Peyer's patch (tissue), 4 donors: ENCODE results near the gene DPH7. TPM values are rescaled to one million over a fixed set of nuclear protein-coding genes. Genes with fewer than 3 reads are reported as not detected.

Source experiments
- DNase-seq, 3 donors: peaks; one replicate each; pipeline ENCODE4 v3.0.0-alpha.2; 2017 to 2019
- H3K27ac ChIP-seq, 4 donors: fragments of 200-600 bp; sonication (generic); one replicate each; pipeline ENCODE4 v1.5.1; 2016 to 2019
- H3K27me3 ChIP-seq, 2 donors: fragments of 200-600 bp; sonication (generic); one replicate each; pipeline ENCODE4 v1.5.1; 2019
- H3K36me3 ChIP-seq, 3 donors: fragments of 200-600 bp; sonication (generic); one replicate each; pipeline ENCODE4 v1.5.1; 2016 to 2019
- H3K4me1 ChIP-seq, 4 donors: fragments of 200-600 bp; sonication (generic); one replicate each; pipeline ENCODE4 v1.5.1; 2016 to 2019
- H3K4me3 ChIP-seq, 4 donors: fragments of 200-600 bp; sonication (generic); 1 replicate in 3 of 4; 2 replicates in 1 of 4; pipeline ENCODE4 v1.5.1; 2016 to 2019; ENCODE audit warnings: mild to moderate bottlenecking in 1 of 4
- H3K9me3 ChIP-seq, 4 donors: fragments of 200-600 bp; sonication (generic); one replicate each; pipeline ENCODE4 v1.5.1; 2016 to 2019; ENCODE audit warnings: mild to moderate bottlenecking in 1 of 4
- CTCF ChIP-seq, 6 experiments: fragments of 450-650 bp in 4 of 6; fragments of 200-600 bp in 2 of 6; sonication (generic) in 1 of 6; IDR thresholded peaks; one replicate each; pipeline ENCODE4 v1.5.1; 2017 to 2019; ENCODE audit warnings: antibody characterized with exemption in 6 of 6, mild to moderate bottlenecking in 3 of 6, moderate library complexity in 1 of 6
- POLR2A ChIP-seq, 2 donors: fragments of 450-650 bp; IDR thresholded peaks; one replicate each; pipeline ENCODE4 v1.5.1; 2017; ENCODE audit warnings: antibody characterized with exemption in 2 of 2, mild to moderate bottlenecking in 2 of 2, moderate library complexity in 2 of 2
- total RNA-seq, 4 donors: library from RNA; depleted of rRNA; stranded (reverse); fragments of >200 nt; gene quantifications; one replicate each; pipeline ENCODE4 v1.1.0, GENCODE V29; 2016

DPH7 gene
- total RNA-seq, 4 donors from 2014 or later, result 21.9 to 52.5 (median 44.5) TPM

DNA sequence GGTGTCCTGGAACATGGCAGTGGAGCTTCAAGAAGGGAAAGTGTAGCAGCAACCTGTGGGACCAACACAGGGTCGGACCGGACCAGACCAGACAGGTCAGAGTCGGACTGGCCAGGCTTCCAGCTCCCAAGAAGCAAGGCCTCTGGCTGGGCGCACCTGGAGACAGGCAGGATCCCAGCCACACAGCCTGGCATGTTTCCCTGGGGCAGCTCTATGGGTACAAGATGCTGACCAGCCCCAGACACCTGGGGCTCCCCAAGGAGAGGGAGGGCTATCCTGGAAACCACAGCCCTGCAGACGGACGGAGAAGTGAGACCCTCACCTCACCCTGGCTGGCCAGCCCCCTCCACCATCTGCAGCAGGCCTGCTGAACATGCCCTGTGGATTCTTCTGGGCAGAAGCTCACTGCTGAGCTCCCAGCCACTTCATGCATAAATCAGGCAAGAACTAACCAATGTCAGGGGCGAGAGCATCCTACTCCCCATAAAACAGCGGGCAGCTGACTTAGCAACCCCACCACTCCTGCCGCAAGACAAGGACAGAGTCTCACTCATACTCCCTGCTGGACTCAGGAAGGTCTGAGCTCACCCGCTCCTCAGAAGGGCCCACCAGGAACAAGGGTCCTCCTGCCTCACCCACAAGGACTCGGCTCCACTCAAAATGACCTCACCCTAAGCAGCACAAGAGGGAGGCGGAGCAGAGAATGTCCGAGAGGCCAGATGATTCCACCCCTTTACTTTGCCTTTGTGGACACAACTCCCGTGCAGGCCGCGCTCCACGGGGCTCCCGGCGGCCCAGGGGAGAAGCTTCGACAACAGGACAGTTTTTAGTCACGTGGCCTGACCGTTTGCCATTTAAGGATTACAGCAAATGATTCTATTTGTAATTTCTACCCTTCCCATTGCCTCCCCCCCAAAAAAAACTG is 2.9 kb upstream of the DPH7 start:
- Histone ChIP-seq H3K9me3 (no peaks in the 10 kb centered on the region), H3K4me3 (no peak overlapping the region), H3K36me3 (peaks cover 0 to 24% (median 0%) of the 10 kb centered on the region in 3 donors), H3K27ac (no peak overlapping the region), H3K27me3 (no peaks in the 10 kb centered on the region), H3K4me1 (peaks cover 0 to 15% (median 9%) of the 10 kb centered on the region in 4 donors)
- no peak for DNase-seq
- TF ChIP-seq CTCF (IDR thresholded peaks at IDR 0.05) (no peak), POLR2A (IDR thresholded peaks at IDR 0.05) (no peak)

GRCh38 chr9:137580954-137581322 is 2.2 kb upstream of the DPH7 start:
- H3K36me3 ChIP-seq, result peaks cover 0 to 20% (median 0%) of the 10 kb centered on the region in 3 donors
- TF ChIP-seq CTCF (IDR thresholded peaks at IDR 0.05) (no peak), POLR2A (IDR thresholded peaks at IDR 0.05) (no peak)
- no peaks in the 10 kb centered on the region for H3K27me3 ChIP-seq
- no peak overlapping the region for H3K27ac ChIP-seq
- H3K4me3 ChIP-seq, result no peak overlapping the region
- H3K9me3 ChIP-seq, result no peaks in the 10 kb centered on the region
- peaks cover 0 to 20% (median 10%) of the 10 kb centered on the region in 4 donors for H3K4me1 ChIP-seq
- no peak for DNase-seq

DNA sequence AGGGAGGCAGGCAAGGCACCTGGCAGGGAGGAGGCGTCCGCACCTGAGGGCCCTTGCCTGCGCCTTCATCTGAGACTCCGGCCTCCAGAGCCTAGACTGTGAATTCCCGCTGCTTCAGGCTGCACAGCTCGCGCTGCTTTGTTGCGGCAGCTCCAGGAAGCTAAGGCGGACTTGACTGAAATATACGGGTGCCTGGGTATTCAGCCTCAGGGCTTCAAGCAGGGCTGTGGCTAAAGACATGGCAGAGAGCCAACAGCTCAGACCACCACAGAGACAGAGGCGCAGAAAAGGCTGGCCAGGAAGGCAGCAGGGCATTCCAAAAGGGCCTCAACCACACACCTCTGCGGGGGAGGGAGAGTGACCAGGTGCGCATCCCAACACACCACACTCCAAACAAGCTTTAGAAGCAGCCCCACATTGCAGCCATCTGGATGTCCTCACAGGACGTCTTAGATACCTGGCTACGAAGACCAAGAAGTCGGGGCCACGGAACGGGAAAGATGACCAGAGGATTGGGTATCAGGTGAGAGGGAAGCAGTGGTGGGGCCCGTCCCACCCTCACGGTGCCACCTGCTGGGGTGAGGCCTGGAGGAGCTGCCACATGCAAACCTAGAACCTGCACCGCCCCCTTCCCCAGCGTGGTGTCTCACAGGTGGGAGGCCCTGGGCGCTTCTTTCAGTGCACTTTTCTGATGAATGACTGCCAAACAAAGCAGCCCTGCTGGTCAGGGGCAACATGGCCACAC is 1.7 kb upstream of the DPH7 start:
- Histone ChIP-seq H3K36me3 (peaks cover 0 to 20% (median 0%) of the 10 kb centered on the region in 3 donors), H3K27me3 (no peaks in the 10 kb centered on the region), H3K27ac (no peak overlapping the region), H3K9me3 (no peaks in the 10 kb centered on the region), H3K4me3 (no peak overlapping the region), H3K4me1 (peaks cover 0 to 20% (median 10%) of the 10 kb centered on the region in 4 donors)
- DNase-seq, result no peak
- no peak for TF ChIP-seq CTCF (IDR thresholded peaks at IDR 0.05)
- no peak for TF ChIP-seq POLR2A (IDR thresholded peaks at IDR 0.05)

- DNase-seq, result no peak
- peak overlapping the region; percentile 78 to 99 (median 88) for H3K4me3 ChIP-seq
- no peaks in the 10 kb centered on the region for H3K9me3 ChIP-seq
- no peak for TF ChIP-seq CTCF (IDR thresholded peaks at IDR 0.05)
- no peak for TF ChIP-seq POLR2A (IDR thresholded peaks at IDR 0.05)
- peaks cover 0 to 20% (median 10%) of the 10 kb centered on the region in 4 donors for H3K4me1 ChIP-seq
- H3K27ac ChIP-seq, result peak overlapping the region; percentile 63 to 94 (median 84)
- peaks cover 0 to 30% (median 0%) of the 10 kb centered on the region in 3 donors for H3K36me3 ChIP-seq
- no peaks in the 10 kb centered on the region for H3K27me3 ChIP-seq
These were observed 507 bp upstream of the DPH7 start for GRCh38 chr9:137579259-137579604.

- no peak for DNase-seq
- Histone ChIP-seq H3K36me3 (peaks cover 0 to 47% (median 0%) of the 10 kb centered on the region in 3 donors), H3K9me3 (no peaks in the 10 kb centered on the region), H3K27me3 (no peaks in the 10 kb centered on the region), H3K27ac (peak overlapping the region in 1 of 4 donors; percentile 35), H3K4me1 (peaks cover 0 to 20% (median 10%) of the 10 kb centered on the region in 4 donors), H3K4me3 (no peak overlapping the region)
- TF ChIP-seq POLR2A (IDR thresholded peaks at IDR 0.05) (no peak), CTCF (IDR thresholded peaks at IDR 0.05) (no peak)
These were observed 2.9 kb downstream of the DPH7 start for GRCh38 chr9:137575716-137576411.
